Occipital lobe (tissue), 2 donors: Measurements from ENCODE around the gene POLR2E. TPM values are rescaled to one million over a fixed set of nuclear protein-coding genes. Genes with fewer than 3 reads are reported as not detected.
"Not testable (repeated sequence)": the region's sequence is repeated elsewhere in the genome, so short reads cannot be mapped to it uniquely, and the experiment has no call there.

Experiments used
- DNase-seq: peaks from one replicate; lab custom pipeline; 2025; lab: John Stamatoyannopoulos, UW
- total RNA-seq: library from RNA; depleted of rRNA; stranded (reverse); fragments of >200 nt; gene quantifications from one replicate; pipeline ENCODE4 v1.2.3, GENCODE V29; 2014

POLR2E gene
- 31.8 TPM for total RNA-seq

DNA sequence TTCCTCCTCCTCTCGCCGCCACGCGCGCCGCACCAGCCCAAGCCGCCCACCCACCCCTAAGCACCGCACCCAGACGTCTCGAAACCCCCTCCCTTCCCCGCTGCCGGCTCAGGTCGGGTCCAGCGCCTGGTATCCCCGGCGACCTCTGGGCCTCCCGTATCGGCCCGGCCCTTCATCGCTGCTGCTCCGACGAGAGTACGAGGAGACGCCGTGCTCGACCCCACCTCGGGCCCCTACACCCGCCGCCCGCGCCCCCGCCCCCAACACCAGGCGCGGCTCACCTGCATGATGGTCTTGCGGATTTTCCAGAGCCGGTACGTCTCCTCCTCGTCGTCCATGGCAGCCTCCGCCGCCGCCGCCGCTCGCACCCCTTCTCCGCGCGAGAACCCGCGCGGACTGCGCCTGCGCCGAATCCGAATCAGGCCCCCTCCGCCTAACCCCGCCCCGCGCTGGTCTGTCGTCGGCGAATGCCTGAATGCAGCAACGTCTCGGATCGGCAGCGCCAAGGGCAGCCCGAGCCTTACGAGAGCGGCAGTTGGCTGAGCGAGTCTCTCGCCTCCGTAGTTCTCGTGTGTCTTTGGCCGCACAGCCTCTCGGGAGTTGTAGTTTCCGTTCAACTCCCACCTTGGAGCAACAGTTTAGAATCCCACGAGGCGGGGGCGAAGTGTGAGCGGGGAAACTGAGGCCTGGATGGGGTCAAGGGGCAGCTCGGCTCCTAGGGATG, at the start of gene POLR2E:
TSS of gene POLR2E (minus strand) at position 398 of the 724 bp plus-strand sequence. CDS start at position 338, 60 bp downstream.
- DNase-seq: peak; percentile 98

DNA sequence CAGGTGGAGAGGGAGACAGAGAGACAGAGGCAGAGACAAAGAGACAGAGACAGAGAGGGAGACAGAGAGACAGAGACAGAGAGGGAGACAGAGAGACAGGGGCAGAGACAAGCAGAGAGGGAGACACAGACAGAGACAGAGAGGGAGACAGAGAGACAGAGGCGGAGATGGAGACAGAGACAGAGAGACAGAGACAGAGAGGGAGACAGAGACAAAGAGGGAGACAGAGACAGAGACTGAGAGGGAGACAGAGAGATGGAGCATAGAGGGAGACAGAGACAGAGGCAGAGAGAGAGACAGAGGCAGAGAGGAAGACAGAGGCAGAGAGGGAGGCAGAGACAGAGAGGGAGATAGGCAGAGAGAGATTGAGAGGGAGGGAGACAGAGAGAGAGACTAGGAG, 49.6 kb upstream of the POLR2E start:
- no peak for DNase-seq

DNA sequence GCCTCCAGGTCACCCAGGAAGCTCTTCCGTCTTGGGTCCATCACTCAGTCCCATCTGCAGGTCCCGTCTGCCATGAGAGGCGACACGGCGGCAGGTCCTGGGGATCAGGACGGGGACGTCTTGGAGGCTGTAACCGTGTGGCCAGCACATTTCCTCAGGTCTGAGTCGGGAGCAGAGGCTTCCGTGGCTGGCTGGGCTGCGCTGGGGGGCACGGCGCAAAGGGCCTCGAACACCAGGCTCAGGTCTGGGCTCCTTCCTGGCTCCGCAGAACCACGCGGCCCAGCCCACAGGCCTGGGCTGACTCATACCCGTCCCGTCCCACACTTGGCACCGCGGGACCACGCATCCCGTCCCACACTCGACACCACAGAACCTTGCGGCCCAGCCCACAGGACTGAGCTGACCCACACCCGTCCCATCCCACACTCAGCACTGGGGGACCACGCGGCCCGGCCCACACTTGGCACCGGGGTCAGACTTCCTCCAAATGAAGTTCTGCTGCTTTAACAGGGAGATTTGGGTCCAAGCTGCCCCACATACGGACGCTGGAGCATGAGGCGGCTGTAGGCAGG, 48.7 kb upstream of the POLR2E start:
- no peak for DNase-seq

GRCh38 chr19:1141944-1142343, 46.8 kb upstream of the POLR2E start:
- DNase-seq: no peak

DNA sequence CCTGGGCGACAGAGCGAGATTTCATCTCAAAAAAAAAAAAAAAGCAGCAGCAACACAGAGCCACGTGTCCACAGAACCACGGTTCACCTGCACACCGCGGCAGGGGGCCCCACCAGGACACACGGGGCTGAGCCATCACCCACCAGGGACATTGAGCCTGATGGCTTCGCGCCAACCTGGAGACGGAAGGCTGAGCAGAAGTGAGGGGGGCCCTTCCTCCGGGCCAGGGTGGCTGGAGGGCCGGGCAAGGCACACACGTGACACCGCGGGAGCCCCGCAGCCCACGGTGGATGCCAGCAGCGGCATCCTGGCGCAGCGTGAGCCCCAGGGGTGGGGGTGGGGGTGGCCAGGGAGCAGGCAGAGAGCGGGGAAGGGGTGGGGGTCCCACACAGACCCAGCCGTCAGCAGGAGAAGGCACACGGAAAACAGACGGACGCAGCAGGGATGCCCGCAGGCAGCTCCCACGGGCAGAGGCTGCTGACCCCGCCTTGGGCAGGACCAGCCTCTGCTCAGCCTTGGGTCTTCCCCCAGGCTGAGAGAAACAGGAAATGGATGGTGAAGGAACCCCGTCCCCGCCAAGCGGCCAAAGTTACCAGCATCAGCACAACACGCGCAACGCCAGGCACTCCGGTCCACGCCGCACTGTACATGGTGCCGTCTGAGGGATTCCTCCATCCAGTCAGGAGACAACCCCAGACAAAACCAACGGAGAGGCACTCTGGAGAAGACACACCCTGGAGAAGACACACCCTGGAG, 45.3 kb upstream of the POLR2E start:
- DNase-seq: no peak

GRCh38 chr19:1139126-1139525, 44.0 kb upstream of the POLR2E start:
- no peak for DNase-seq

DNA sequence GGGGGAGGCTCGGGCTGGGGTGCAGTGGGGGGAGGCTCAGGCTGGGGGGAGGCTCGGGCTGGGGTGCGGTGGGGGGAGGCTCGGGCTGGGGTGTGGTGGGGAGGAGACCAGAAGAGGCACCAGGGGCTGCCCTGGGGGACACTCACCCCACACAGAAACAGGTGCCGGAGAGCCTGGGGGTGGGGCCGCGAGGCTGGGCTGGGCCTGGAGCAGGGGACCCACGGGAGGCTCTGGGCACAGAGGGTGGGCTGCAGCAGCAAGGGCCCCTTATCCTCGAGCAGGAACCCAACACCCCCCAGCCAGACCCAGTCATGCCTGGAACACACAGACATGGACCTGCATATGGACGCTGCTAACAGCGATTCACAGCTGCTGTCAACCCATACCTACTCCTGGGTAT, 42.9 kb upstream of the POLR2E start:
- no peak for DNase-seq

- no peak for DNase-seq
These were observed 41.6 kb upstream of the POLR2E start for GRCh38 chr19:1136621-1137317.

DNA sequence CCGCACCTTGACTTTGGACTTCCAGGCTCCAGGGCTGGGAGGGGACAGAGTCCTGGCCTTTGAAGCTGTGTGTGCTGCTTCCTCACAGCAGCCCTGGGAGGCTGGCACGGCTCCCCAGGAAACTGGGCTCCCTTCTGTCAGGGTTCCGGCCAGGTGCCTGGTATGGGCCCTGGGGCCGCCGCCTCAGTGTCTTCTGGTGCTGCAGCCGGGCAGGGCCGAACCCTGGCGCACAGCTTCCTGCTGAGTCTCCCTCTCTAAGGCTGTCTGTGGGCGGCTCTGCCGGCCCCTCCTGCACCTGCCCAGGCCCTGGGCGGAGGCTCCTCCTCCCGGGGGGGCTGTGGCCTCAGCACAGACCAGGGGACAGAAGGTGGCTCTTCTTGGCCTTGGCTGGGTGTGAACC, 41.0 kb upstream of the POLR2E start:
- no peak for DNase-seq

DNA sequence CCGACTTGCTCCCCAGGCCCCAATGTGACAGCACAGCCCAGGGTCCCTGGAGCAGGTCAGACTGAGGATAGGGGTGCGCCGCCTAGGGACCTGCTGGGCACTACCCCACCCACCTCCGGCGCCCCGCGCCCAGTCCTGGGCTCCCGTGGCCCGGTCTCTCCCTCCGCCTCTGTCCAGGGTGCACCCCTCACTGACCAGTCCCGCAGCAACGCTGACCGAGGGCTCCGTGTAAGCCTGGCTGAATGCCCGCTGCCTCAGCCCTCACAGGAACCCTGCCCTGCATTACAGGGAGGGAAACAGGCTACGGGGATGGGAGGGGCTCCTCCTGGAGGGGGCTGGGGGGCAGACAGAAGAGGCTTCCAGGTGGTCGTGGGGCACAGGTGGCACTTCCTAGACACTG, 40.3 kb upstream of the POLR2E start:
- DNase-seq: no peak

GRCh38 chr19:1134431-1134830, 39.3 kb upstream of the POLR2E start:
- no peak for DNase-seq

DNA sequence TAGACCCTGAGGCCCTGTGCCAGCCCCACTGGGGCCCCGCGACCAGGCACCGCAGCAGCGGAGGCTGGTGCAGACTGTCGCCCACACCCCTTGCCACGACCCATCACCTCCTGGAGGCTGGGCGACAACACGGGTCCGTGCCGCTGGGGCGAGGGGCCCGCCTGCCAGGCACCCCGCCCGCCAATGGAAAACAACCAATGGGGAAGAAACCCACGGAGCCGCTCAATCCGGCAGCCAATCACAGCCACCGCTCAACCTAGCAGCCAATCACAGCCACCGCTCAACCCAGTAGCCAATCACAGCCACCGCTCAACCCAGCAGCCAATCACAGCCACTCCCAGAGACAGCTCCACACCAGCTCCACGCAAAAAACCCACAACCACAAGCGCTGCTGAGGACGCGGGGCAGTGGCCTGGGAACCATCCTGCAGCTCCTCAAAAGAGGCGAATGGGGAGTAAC, 38.3 kb upstream of the POLR2E start:
- DNase-seq: no peak

- DNase-seq: no peak
These were observed 37.6 kb upstream of the POLR2E start for GRCh38 chr19:1132552-1133383.

DNA sequence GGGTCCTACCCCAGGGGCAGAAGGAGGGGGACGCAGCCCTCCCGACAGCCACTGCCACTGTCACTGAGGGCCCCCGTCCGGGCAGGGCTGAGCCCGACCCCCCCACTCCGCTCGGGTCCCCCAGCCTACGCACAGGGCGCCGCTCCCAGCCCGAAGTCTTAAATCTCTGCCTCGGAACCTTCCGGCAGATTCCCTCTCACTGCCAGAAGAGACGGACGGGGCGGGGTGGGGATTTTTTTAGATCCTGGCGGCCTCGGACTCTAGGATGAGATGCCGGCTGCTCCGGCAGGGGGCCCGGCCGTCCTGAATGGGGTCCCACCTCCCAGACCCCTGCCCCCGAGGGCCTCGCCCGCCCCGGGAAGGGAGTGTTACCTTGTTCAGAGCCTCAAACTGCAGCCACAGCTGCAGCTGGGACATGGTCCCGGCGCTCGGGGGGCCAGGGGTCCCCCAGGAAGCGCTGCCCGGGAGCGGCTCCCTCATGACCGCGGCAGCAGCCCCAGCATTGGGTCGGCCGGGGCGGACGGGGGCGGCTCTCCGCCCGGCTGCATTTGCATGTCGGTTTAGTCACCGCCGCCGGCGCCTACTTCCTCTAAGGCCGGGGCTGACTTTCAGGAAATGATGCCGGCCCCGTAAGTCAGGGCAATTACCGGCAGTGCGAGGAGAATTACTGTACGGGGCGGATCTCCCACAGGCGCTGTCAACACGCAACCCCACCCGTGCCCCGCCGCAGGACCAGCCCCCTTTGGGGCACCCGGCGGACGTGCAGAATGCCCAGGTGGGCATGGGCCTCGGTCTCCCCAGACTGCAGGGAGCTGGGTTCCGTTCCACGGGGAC, 36.8 kb upstream of the POLR2E start:
- peak; percentile 25 for DNase-seq

GRCh38 chr19:1130771-1131717, 35.9 kb upstream of the POLR2E start:
- no peak for DNase-seq

GRCh38 chr19:1129535-1129934, 34.4 kb upstream of the POLR2E start:
- DNase-seq: no peak

GRCh38 chr19:1129084-1129483, 33.9 kb upstream of the POLR2E start:
- not testable (repeated sequence) for DNase-seq

DNA sequence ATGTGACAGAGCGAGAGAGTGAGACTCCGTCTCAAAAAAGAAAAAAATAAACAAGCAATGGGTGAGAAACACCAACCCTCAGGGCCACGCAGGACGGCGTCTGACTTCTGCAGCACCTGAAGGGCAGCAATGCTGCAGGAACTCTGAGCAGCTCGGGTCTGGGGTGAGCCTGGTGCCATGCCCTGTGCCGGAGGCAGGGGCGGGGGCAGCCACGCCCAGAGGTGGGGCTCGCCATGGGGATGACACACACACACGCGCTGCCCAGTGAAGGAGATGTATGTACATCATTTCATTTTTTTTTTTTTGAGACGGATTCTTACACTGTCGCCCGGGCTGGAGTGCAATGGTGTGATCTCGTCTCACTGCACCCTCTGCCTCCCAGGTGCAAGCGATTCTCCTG, 32.9 kb upstream of the POLR2E start:
- no peak for DNase-seq
